HG02981 (cell line): Measurements from ENCODE around the gene ARF3.

Experiments
- ATAC-seq: cut with Tn5 transposase; IDR thresholded peaks from one replicate; pipeline ENCODE4 v1.9.1; 2021; ENCODE audit warnings: mild to moderate bottlenecking, moderate library complexity; ENCODE audit not compliant: unreplicated experiment

Gene ARF3

GRCh38 chr12:48968467-48968866, 11.2 kb upstream of the ARF3 start:
- ATAC-seq = no peak

- no peak for ATAC-seq
These were observed 10.7 kb upstream of the ARF3 start for GRCh38 chr12:48967991-48968390.

GRCh38 chr12:48966177-48966895, 9.0 kb upstream of the ARF3 start:
- no peak for ATAC-seq

GRCh38 chr12:48965298-48965838, 8.1 kb upstream of the ARF3 start:
- no peak for ATAC-seq

GRCh38 chr12:48961801-48962200, 4.5 kb upstream of the ARF3 start:
- no peak for ATAC-seq

GRCh38 chr12:48961331-48961730, 4.0 kb upstream of the ARF3 start:
- no peak for ATAC-seq

- ATAC-seq = no peak
These were observed 3.5 kb upstream of the ARF3 start for GRCh38 chr12:48960834-48961233.

- no peak for ATAC-seq
These were observed 732 bp upstream of the ARF3 start for GRCh38 chr12:48958049-48958388.

- ATAC-seq = no peak
These were observed 777 bp downstream of the ARF3 start for GRCh38 chr12:48956279-48957140.

GRCh38 chr12:48954841-48955501, 2.3 kb downstream of the ARF3 start:
- ATAC-seq = no peak

- ATAC-seq = no peak
These were observed 3.2 kb downstream of the ARF3 start for GRCh38 chr12:48954061-48954460.

- ATAC-seq = no peak
These were observed 4.6 kb downstream of the ARF3 start for GRCh38 chr12:48952691-48953090.

GRCh38 chr12:48947727-48948126, 9.6 kb downstream of the ARF3 start:
- ATAC-seq = no peak

- ATAC-seq = no peak
These were observed 10.3 kb downstream of the ARF3 start for GRCh38 chr12:48946943-48947342.

GRCh38 chr12:48946205-48946604, 11.1 kb downstream of the ARF3 start:
- ATAC-seq = no peak

- no peak for ATAC-seq
These were observed 14.1 kb downstream of the ARF3 start for GRCh38 chr12:48943221-48943620.

GRCh38 chr12:48940181-48940580, 17.1 kb downstream of the ARF3 start:
- no peak for ATAC-seq

- no peak for ATAC-seq
These were observed 18.5 kb downstream of the ARF3 start for GRCh38 chr12:48938805-48939204.

GRCh38 chr12:48937170-48937569, 20.1 kb downstream of the ARF3 start:
- no peak for ATAC-seq

GRCh38 chr12:48936379-48936979, 20.8 kb downstream of the ARF3 start:
- no peak for ATAC-seq

GRCh38 chr12:48934312-48934706, 23.0 kb downstream of the ARF3 start:
- ATAC-seq = no peak
